Measurements from ENCODE around the gene NUP93. TPM values are rescaled to one million over a fixed set of nuclear protein-coding genes. Genes with fewer than 3 reads are reported as not detected.

NUP93 gene
- total and polyA plus RNA-seq, 2 of the 8 experiments (the other 6 are each of a cell fraction or from before 2014, with no cell fraction given): 147 to 201 TPM

DNA sequence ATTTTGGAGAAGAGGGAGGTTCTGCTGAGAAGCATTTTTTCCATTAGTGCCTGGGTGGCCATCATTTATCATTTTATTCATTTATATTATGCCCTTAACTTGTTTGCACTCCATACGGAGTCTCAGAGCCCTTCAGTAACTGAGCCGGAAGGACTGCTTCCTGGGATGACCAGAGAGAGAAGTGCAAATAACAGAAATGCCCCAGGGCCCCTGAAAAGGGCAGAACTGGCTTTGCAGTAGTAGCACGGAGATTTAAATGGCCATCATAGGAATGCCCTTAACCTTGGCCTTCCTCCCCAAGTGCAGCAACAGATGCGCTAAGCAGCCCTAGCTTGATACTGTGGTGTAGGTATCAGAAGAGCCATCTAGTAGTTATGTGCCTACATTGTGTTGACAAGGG is 58.5 kb downstream of the NUP93 start:
- Histone ChIP-seq H3K4ac (replicated peaks; ENCODE audit: insufficient read length, low read depth, low read length) (no peak overlapping the region), H2BK12ac (ENCODE audit: low read depth, low read length) (no peak overlapping the region; the same call in 1 of the 2 replicates), H2AK5ac (ENCODE audit: low read depth, low read length) (no peak overlapping the region), H4K8ac (ENCODE audit: extremely low read depth, insufficient read depth, low read length) (no peak overlapping the region), H4K5ac (ENCODE audit: insufficient read length, low read depth, low read length) (no peak overlapping the region), H3K79me1 (ENCODE audit: low read depth, low read length) (peaks cover 13% of the 10 kb centered on the region), H3K9ac (replicated peaks in 1 of 4; ENCODE audit: extremely low read depth in 1 of 4, low read depth in 3 of 4, low read length in 3 of 4) (no peak overlapping the region), H4K20me1 (replicated peaks in 1 of 2; ENCODE audit: control insufficient read depth in 1 of 2, insufficient read depth in 2 of 2, low read length in 2 of 2) (peaks cover 4 to 15% of the 10 kb centered on the region in 2 experiments), H3K4me2 (ENCODE audit: insufficient read depth in 1 of 2, low read depth in 2 of 2, low read length in 2 of 2) (no peak overlapping the region), H2AFZ (ENCODE audit: low read length) (no peak overlapping the region), H3K56ac (replicated peaks; ENCODE audit: insufficient read length, low read depth, low read length) (no peak overlapping the region), H3K23ac (ENCODE audit: insufficient read length) (no peak overlapping the region), H2BK15ac (ENCODE audit: low read length) (no peak overlapping the region), H4K91ac (replicated peaks; ENCODE audit: insufficient read length, low read length) (no peak overlapping the region), H3K4me3 (ENCODE audit: extremely low read depth in 1 of 4, insufficient read depth in 2 of 4, low read depth in 3 of 4, low read length in 4 of 4) (no peak overlapping the region), H2BK120ac (replicated peaks; ENCODE audit: low read depth, low read length) (no peak overlapping the region), H2BK5ac (ENCODE audit: low read depth, low read length) (no peak overlapping the region), H3K27me3 (replicated peaks in 1 of 4; ENCODE audit: control insufficient read depth in 3 of 4, extremely low read depth in 1 of 4, insufficient read depth in 3 of 4, low read length in 3 of 4) (no peaks in the 10 kb centered on the region), H2BK20ac (ENCODE audit: low read length) (no peak overlapping the region), H3K36me3 (ENCODE audit: control insufficient read depth in 2 of 4, insufficient read depth in 4 of 4, low read length in 3 of 4) (no peaks in the 10 kb centered on the region), H3K9me3 (ENCODE audit: insufficient read depth in 2 of 2, low read depth in 1 of 2, low read length in 1 of 2) (no peaks in the 10 kb centered on the region), H3K27ac (ENCODE audit: low read depth, low read length) (no peak overlapping the region), H3K23me2 (ENCODE audit: low read depth, low read length) (no peaks in the 10 kb centered on the region), H3K4me1 (replicated peaks in 1 of 4; ENCODE audit: control insufficient read depth in 3 of 4, insufficient read depth in 4 of 4, low read length in 3 of 4) (peaks cover 9 to 27% (median 21%) of the 10 kb centered on the region in 4 experiments), H3K79me2 (ENCODE audit: control insufficient read depth in 1 of 2, insufficient read depth in 2 of 2, low read length in 2 of 2) (peaks cover 0 to 59% of the 10 kb centered on the region in 2 experiments), H3K14ac (ENCODE audit: insufficient read length) (no peak overlapping the region), H3K18ac (ENCODE audit: extremely low read depth, low read length) (no peak overlapping the region)
- 91% methylated on average over 4 of the region's 4 CpGs; no CpG with 5 or more reads in 1 of the 2 experiments for WGBS, 2 experiments (ENCODE audit: extremely low coverage in 1 of 2, insufficient coverage in 1 of 2, insufficient read length in 1 of 2, insufficient replicate concordance in 2 of 2, low coverage in 1 of 2, low lambda C conversion rate in 2 of 2, missing lambda C conversion rate in 1 of 2)
- no peak for FAIRE-seq
- ChIA-PET CTCF (ENCODE audit: partially characterized antibody) (interaction anchor here (1.1 to 3.0 kb wide), 7 partner anchors 12 to 115 kb away, joined by 3 to 13 read pairs (median 4); no protein-coding TSS in a partner anchor), POLR2A (ENCODE audit: partially characterized antibody) (no interaction called here)
- no peak for DNase-seq (ENCODE audit: low read depth in 1 of 2, low spot score in 2 of 2)
- TF ChIP-seq MAFK (IDR thresholded peaks at IDR 0.05; ENCODE audit: low read depth, low read length) (no peak), TEAD4 (IDR thresholded peaks at IDR 0.05; ENCODE audit: low read depth, low read length) (no peak)
- TF ChIP-seq, protein P1, sequence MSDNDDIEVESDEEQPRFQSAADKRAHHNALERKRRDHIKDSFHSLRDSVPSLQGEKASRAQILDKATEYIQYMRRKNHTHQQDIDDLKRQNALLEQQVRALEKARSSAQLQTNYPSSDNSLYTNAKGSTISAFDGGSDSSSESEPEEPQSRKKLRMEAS (IDR thresholded peaks at IDR 0.05): no peak

Data from H1 (cell line).